ENCODE data around the gene BSN. TPM values are rescaled to one million over a fixed set of nuclear protein-coding genes. Genes with fewer than 3 reads are reported as not detected.
"Not testable (repeated sequence)": the region's sequence is repeated elsewhere in the genome, so short reads cannot be mapped to it uniquely, and the experiment has no call there.

The BSN gene
- total RNA-seq, 1 donor from 2014 or later: 0.85 TPM

DNA sequence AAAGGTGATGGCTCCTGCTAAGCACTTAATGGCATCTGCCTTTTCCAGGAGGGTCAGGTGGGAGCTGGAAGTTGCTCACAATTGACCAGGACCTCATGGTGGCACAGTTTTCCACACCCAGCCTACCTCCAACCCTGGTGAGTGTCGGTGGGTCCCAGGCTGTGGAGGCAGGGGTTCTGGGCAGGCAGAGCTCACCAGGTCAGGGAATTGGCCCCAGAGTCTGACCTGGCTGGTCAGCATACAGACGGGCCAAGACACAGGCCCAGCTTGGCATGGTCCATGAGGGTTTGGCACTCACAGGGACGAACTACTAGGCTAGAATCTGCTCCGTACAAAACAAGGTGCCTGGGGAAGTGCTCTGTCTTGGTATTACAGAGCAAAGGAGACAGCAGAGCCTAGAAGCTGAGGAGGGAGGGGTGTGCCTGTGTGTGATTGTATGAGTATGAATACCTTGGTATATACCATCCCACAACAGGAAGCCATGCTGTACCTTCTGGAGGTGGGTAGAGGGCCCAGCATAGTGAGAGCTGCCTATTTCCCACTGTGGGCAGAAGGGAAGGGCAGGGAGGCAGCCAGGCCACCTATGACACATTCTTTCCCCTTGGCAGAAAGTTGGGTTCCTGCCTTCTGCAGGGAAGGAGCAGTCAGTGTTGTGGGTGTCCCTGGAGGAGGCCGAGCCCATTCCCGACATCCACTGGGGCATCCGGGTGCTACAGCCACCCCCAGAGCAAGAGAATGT is 126.4 kb downstream of the BSN start:
- peaks cover 0 to under 1% of the 10 kb centered on the region in 2 donors for H3K4me1 ChIP-seq
- peaks cover 72 to 80% of the 10 kb centered on the region in 2 donors for H3K36me3 ChIP-seq
- TF ChIP-seq, protein P1, sequence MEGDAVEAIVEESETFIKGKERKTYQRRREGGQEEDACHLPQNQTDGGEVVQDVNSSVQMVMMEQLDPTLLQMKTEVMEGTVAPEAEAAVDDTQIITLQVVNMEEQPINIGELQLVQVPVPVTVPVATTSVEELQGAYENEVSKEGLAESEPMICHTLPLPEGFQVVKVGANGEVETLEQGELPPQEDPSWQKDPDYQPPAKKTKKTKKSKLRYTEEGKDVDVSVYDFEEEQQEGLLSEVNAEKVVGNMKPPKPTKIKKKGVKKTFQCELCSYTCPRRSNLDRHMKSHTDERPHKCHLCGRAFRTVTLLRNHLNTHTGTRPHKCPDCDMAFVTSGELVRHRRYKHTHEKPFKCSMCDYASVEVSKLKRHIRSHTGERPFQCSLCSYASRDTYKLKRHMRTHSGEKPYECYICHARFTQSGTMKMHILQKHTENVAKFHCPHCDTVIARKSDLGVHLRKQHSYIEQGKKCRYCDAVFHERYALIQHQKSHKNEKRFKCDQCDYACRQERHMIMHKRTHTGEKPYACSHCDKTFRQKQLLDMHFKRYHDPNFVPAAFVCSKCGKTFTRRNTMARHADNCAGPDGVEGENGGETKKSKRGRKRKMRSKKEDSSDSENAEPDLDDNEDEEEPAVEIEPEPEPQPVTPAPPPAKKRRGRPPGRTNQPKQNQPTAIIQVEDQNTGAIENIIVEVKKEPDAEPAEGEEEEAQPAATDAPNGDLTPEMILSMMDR (IDR thresholded peaks at IDR 0.05): no peak
- no peaks in the 10 kb centered on the region for H3K27me3 ChIP-seq
- intact Hi-C loops (cut with DNase I): no loop called here
- no peak for DNase-seq (ENCODE audit: low spot score in 2 of 2)
- H3K9me3 ChIP-seq: no peaks in the 10 kb centered on the region
- no peak overlapping the region for H3K27ac ChIP-seq
- no peak overlapping the region for H3K4me3 ChIP-seq

DNA sequence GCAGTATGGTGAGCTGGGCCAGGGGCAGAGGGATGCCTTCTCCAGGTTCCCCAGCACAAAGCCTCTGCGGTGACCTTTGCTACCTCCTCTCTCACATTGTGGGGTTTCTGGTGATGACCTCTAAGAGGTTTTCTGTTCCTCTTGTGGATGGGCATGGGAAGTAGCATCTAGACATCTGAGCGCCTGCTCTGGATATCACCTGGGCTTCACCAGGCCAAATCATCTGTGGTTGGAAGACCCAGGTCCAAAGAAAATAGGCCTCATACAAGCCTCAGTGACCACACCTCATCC is 126.9 kb downstream of the BSN start:
- Histone ChIP-seq H3K4me1 (peaks cover 0 to under 1% of the 10 kb centered on the region in 2 donors), H3K27me3 (no peaks in the 10 kb centered on the region), H3K27ac (no peak overlapping the region), H3K36me3 (peaks cover 68 to 75% of the 10 kb centered on the region in 2 donors), H3K9me3 (no peaks in the 10 kb centered on the region), H3K4me3 (no peak overlapping the region)
- TF ChIP-seq, protein P1 (IDR thresholded peaks at IDR 0.05): no peak
- intact Hi-C loops (cut with DNase I): no loop called here
- no peak for DNase-seq (ENCODE audit: low spot score in 2 of 2)

DNA sequence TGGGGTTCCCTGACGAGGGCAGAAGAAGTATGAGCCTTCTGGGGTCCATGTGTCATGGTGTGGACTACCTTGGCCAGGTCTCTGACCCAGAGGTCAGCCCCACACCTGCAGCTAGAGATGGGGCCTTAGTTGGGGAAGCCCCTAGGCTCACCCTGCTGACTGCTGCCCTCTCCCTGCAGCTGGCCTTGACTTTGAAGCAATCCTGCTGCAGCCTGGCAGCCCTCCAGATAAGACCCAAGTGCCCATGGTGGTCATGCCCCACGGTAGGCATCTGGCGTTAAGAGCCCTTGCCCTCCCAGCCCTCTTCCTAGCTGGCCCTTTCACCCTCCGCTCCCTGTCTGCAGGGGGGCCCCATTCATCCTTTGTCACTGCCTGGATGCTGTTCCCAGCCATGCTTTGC is 127.3 kb downstream of the BSN start:
- intact Hi-C loops (cut with DNase I): no loop called here
- H3K27ac ChIP-seq: no peak overlapping the region

DNA sequence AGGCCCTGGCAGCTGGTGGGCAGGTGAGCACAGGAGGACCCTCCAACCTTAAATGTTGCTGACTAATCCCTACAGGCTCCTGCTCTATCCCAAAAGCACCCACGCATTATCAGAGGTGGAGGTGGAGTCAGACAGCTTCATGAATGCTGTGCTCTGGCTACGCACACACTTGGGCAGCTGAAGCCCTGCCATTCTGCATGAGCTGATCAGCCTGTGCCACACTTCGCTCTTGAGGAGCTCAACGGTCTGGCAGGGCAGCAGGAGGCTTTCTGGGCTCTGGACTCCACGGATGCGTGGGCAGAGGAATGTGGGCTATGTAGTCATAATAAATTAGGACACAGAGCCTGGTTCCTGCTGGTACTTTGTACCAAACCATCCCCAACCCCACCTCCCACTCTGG is 128.9 kb downstream of the BSN start:
- intact Hi-C loops (cut with DNase I): no loop called here
- Histone ChIP-seq H3K36me3 (peaks cover 51 to 55% of the 10 kb centered on the region in 2 donors), H3K9me3 (no peaks in the 10 kb centered on the region), H3K27me3 (no peaks in the 10 kb centered on the region), H3K4me1 (peaks cover 0 to 6% of the 10 kb centered on the region in 2 donors), H3K27ac (no peak overlapping the region), H3K4me3 (no peak overlapping the region)
- TF ChIP-seq, protein P1 (IDR thresholded peaks at IDR 0.05): no peak
- no peak for DNase-seq (ENCODE audit: low spot score in 2 of 2)

More for the DNA sequence above, 127.3 kb downstream of the BSN start:
- Histone ChIP-seq H3K27me3 (no peaks in the 10 kb centered on the region), H3K4me3 (no peak overlapping the region), H3K9me3 (no peaks in the 10 kb centered on the region), H3K36me3 (peaks cover 65 to 72% of the 10 kb centered on the region in 2 donors), H3K4me1 (peaks cover 0 to 3% of the 10 kb centered on the region in 2 donors)
- DNase-seq (ENCODE audit: low spot score in 2 of 2): no peak
- TF ChIP-seq, protein P1 (IDR thresholded peaks at IDR 0.05): no peak

DNA sequence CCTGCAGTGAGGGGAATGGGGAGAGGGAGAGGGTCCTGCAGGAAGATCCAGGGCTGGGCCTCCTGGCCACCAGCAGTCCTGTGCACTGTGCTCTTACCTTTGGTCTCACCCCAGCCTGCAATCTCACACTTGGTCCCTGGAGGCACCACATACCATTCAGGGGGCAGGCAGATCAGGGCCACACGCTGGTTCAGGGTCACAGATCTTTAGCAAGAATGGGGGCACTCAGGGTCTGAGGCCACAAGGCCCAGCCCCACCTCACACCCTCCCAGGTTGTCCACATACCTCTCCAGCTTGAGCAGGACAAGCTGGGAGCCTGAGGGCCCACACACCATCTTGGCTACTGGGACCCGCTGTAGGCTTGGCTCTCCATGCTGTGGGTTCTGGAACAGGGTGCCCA is 130.2 kb downstream of the BSN start:
- H3K36me3 ChIP-seq: peaks cover 38 to 42% of the 10 kb centered on the region in 2 donors
- H3K4me3 ChIP-seq; DNase-seq (ENCODE audit: low spot score in 2 of 2); H3K9me3 ChIP-seq; H3K4me1 ChIP-seq; intact Hi-C loops (cut with DNase I); H3K27me3 ChIP-seq; H3K27ac ChIP-seq: not testable (repeated sequence)

DNA sequence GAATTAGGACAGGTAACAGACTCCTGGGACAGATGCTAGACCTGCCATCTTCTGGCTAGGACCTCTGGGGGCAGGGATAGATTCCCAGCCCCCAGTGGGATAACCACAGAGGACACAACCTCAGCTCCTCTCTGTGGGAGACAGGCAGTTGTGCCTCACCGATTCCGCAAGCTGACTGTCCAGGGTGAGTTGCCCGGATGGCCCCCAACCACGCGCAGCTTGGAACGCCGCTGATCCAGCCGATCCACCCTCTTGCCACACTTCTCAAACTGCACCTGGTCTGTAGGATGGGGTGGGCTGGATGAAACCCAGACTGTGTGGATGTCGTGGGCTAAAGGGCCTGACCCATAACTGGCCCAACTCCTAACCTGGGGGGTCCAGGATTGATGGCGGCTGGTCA is 130.8 kb downstream of the BSN start:
- H3K4me3 ChIP-seq; intact Hi-C loops (cut with DNase I); H3K27ac ChIP-seq; H3K9me3 ChIP-seq; H3K27me3 ChIP-seq; DNase-seq (ENCODE audit: low spot score in 2 of 2): not testable (repeated sequence)
- peaks cover 33 to 36% of the 10 kb centered on the region in 2 donors for H3K36me3 ChIP-seq
- H3K4me1 ChIP-seq: peaks cover 0 to 10% of the 10 kb centered on the region in 2 donors

DNA sequence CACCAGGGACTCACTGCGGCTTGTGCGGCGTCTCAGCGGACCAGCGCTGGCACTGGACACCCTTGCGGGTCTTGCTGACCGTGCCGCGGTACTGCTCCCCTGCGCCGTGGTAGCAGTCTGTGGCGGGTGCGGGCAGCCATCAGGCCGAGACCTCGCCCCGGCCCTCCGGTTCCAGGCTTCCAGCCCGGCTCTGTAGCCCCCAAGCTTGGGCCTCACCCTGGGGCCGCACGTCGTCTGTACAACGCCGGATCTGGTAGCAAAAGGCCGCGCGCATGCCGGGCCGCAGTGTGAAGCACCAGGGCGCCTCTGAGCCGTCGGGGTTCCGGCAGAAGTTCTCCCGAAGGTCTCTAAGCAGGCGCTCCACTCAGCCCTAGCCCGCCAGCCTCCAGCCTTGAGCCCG is 131.6 kb downstream of the BSN start:
- peak overlapping the region in 1 of 2 donors; percentile 59 for H3K4me3 ChIP-seq

DNA sequence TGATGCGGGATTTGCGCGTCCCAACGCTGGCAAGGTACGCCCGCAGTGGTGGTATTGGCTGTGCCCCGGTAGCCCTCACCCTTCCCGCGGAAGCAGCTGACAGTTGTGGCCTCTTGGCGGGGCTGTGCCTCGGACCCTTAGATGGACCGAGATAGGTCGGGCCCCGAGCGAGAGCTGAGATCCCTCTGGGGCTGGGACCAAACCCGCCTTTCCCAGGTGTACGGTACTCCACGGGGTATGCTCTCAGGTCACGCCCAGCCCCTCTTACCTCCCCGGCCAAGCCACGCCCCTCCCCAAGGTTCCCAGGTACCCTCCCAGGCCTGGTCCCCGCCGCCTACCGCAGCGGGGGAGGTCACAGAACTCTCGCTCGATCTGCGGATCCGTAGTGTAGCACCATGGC is 132.1 kb downstream of the BSN start:
- Histone ChIP-seq H3K4me1 (peaks cover 0 to 23% of the 10 kb centered on the region in 2 donors), H3K36me3 (peaks cover 23 to 24% of the 10 kb centered on the region in 2 donors), H3K4me3 (peak overlapping the region in 1 of 2 donors; percentile 59)
- H3K27me3 ChIP-seq; intact Hi-C loops (cut with DNase I); H3K9me3 ChIP-seq; H3K27ac ChIP-seq: not testable (repeated sequence)
- DNase-seq (ENCODE audit: low spot score in 2 of 2): peak in 1 of 2 donors; percentile 72

More for the DNA sequence above, 131.6 kb downstream of the BSN start:
- H3K27me3 ChIP-seq; H3K9me3 ChIP-seq; DNase-seq (ENCODE audit: low spot score in 2 of 2); H3K27ac ChIP-seq; intact Hi-C loops (cut with DNase I): not testable (repeated sequence)
- peaks cover 0 to 18% of the 10 kb centered on the region in 2 donors for H3K4me1 ChIP-seq
- peaks cover 27 to 28% of the 10 kb centered on the region in 2 donors for H3K36me3 ChIP-seq

DNA sequence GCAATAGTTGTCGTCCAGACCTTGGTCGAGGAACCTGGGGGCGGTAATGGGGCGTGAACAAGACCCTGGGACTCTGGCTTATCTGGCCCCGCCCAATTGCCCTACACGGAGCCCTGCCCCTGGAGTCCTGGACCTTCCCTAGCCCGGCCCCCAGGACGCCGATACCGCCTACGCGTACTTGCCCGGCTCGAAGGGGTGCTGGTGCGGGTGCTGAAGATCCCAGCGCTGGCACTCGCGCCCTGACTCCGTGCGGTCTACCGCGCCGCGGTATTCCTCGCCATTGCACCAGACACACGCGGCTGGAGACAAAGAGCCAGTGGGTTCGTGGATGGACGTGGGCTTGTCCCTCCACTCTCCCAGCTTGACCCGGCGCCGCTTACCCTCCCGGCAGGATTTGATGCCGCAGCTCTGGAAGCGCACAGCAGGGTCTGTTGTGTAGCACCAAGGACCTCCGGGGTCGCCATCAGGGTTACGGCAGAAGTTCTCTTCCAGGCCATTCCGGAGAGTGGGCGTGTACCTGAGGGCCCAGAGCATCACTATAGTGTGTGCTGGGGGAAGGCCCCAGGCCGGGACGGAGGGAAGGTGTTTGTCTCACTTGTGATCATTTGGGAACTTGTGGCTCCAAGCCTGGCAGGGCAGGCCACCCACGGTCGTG is 132.6 kb downstream of the BSN start:
- Histone ChIP-seq H3K36me3 (peaks cover 18 to 19% of the 10 kb centered on the region in 2 donors), H3K4me3 (peak overlapping the region; percentile 30 to 59), H3K4me1 (peaks cover 0 to 24% of the 10 kb centered on the region in 2 donors)
- intact Hi-C loops (cut with DNase I); H3K27ac ChIP-seq; H3K9me3 ChIP-seq; H3K27me3 ChIP-seq: not testable (repeated sequence)
- DNase-seq (ENCODE audit: low spot score in 2 of 2): peak in 1 of 2 donors; percentile 76

DNA sequence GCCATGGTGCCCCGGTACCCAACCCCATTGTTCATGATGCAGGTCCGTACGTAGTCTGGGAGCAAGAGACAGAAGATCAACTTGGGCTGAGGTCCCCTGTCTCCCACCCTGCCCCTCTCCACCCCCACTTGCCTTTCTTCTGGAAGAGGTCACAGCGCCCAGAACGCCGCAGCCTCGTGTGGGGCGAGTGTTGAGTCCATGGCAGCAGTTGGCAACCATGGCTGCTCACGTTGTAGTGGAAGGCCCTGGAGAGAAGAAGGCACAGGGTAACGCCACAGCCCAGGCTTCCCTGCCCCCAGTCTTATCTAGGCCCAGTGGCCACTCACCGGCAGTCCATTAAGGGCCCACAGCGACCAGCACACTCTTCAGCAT is 133.1 kb downstream of the BSN start:
- DNase-seq (ENCODE audit: low spot score in 2 of 2); H3K27me3 ChIP-seq; intact Hi-C loops (cut with DNase I); H3K9me3 ChIP-seq; H3K27ac ChIP-seq: not testable (repeated sequence)
- peak overlapping the region in 1 of 2 donors; percentile 59 for H3K4me3 ChIP-seq
- peaks cover 0 to 24% of the 10 kb centered on the region in 2 donors for H3K4me1 ChIP-seq
- peaks cover 13 to 14% of the 10 kb centered on the region in 2 donors for H3K36me3 ChIP-seq

Measured in ascending aorta (tissue), 2 donors.